Ovary (tissue), 3 donors: ENCODE data around the gene TPCN2.

Experiments used
- CTCF ChIP-seq, 3 donors: fragments of 450-650 bp in 2 of 3; fragments of 200-600 bp in 1 of 3; IDR thresholded peaks; one replicate each; pipeline versions ENCODE4 v1.5.1 to v1.8.0; 2016 to 2022; ENCODE audit warnings: antibody characterized with exemption in 3 of 3, mild to moderate bottlenecking in 1 of 3
- EP300 ChIP-seq: sonication (generic); formaldehyde crosslinking; IDR thresholded peaks from one replicate; pipeline ENCODE4 v1.6.1; 2017; ENCODE audit warnings: antibody characterized with exemption
- POLR2A ChIP-seq: fragments of 450-650 bp; IDR thresholded peaks from one replicate; pipeline ENCODE4 v1.6.1; 2017; ENCODE audit warnings: antibody characterized with exemption, mild to moderate bottlenecking, moderate library complexity
- donor health status: DM: no; HTN: no; CAD: no.

DNA sequence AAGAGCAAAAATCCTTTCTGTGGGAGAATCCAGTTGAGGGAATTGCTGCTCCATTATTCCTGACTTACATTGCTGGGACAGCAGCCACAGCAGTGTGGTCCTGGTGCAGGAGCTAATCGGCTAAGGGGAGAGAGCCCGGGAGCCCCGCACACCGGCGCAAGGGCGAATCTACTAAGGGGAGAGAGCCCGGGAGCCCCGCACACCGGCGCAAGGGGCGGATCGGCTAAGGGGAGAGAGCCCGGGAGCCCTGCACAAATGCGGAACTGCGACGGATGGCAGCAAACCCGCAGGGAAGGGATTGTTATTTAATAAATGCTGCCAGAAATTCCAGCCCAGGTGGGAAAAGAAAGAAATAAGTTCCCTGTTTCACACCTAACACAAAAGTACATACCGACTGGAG lies 43.5 kb downstream of the TPCN2 start:
- TF ChIP-seq CTCF (IDR thresholded peaks at IDR 0.05) (no peak), EP300 (no peak), POLR2A (no peak)
